ENCODE results near the gene LUC7L2.

DNA sequence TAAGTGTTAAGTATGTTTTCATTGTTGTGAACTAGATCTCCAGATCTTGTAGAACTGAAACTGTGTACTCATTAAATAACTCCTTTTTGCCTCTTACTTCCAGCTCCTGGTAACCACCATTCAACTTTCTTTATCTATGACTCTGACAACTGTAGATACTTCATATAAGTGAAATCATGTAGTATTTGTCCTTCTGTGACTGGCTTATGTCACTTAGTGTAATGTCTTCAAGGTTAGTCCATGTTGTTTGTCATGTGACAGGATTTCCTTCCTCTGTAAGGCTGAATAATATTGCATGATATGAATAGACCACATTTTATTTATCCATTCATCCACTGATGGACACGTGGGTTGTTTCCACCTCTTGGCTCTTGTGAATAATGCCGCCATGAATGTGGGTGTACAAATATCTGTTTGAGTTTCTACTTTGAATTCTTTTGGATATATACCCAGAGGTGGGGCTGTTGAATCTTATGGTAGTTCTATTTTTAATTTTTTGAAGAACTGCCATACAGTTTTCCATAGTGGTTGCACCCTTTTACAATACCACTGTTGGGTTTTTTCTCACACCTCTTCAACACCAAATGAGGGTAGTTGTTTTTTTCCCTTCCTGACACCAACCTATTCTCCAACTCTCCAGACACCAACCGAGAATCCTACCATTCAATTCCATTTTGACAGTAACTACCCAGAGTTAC, 29.2 kb upstream of the LUC7L2 start:
- TF ChIP-seq POLR2AphosphoS5 (IDR thresholded peaks at IDR 0.05): no peak
- TF ChIP-seq, protein P1, sequence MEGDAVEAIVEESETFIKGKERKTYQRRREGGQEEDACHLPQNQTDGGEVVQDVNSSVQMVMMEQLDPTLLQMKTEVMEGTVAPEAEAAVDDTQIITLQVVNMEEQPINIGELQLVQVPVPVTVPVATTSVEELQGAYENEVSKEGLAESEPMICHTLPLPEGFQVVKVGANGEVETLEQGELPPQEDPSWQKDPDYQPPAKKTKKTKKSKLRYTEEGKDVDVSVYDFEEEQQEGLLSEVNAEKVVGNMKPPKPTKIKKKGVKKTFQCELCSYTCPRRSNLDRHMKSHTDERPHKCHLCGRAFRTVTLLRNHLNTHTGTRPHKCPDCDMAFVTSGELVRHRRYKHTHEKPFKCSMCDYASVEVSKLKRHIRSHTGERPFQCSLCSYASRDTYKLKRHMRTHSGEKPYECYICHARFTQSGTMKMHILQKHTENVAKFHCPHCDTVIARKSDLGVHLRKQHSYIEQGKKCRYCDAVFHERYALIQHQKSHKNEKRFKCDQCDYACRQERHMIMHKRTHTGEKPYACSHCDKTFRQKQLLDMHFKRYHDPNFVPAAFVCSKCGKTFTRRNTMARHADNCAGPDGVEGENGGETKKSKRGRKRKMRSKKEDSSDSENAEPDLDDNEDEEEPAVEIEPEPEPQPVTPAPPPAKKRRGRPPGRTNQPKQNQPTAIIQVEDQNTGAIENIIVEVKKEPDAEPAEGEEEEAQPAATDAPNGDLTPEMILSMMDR (IDR thresholded peaks at IDR 0.05 in 8 of 11, conservative IDR thresholded peaks at IDR 0.05 in 3 of 11): no peak
